Aorta (tissue), 5 donors: ENCODE data around the gene CDHR2. TPM values are rescaled to one million over a fixed set of nuclear protein-coding genes. Genes with fewer than 3 reads are reported as not detected.
A peak's percentile ranks its signal among the peaks of the same experiment; 100 is the strongest.

ENCODE experiments used
- ATAC-seq: fragments of 200-7000 bp; cut with Tn5 transposase; one replicate; pipeline ENCODE4 v1.9.1; 2022; ENCODE audit warnings: moderate library complexity; ENCODE audit not compliant: low FRiP score
- DNase-seq, 2 donors: peaks; one replicate each; pipeline ENCODE4 v3.0.0-alpha.2; 2020
- H3K27ac ChIP-seq, 2 donors: one replicate each; pipeline ENCODE4 v1.5.1; 2013; ENCODE audit warnings: low read length in 2 of 2, mild to moderate bottlenecking in 2 of 2, moderate library complexity in 2 of 2, control low read depth in 1 of 2, inconsistent platforms in 1 of 2, low read depth in 1 of 2
- H3K27me3 ChIP-seq, 2 donors: one replicate each; pipeline ENCODE4 v1.6.1; 2013; ENCODE audit warnings: control low read depth in 1 of 2, low read length in 1 of 2, mild to moderate bottlenecking in 1 of 2, moderate library complexity in 1 of 2; ENCODE audit not compliant: insufficient read depth in 2 of 2, control insufficient read depth in 1 of 2
- H3K36me3 ChIP-seq, 2 donors: one replicate each; pipeline ENCODE4 v1.6.1; 2013; ENCODE audit warnings: control low read depth in 1 of 2, low read length in 1 of 2, mild to moderate bottlenecking in 1 of 2; ENCODE audit not compliant: insufficient read depth in 2 of 2, control insufficient read depth in 1 of 2
- H3K4me1 ChIP-seq, 2 donors: one replicate each; pipeline ENCODE4 v1.6.1; 2013; ENCODE audit warnings: low read length in 2 of 2, control low read depth in 1 of 2, mild to moderate bottlenecking in 1 of 2, moderate library complexity in 1 of 2; ENCODE audit not compliant: insufficient read depth in 2 of 2, control insufficient read depth in 1 of 2
- H3K4me3 ChIP-seq, 2 donors: one replicate each; pipeline ENCODE4 v1.5.1; 2013; ENCODE audit warnings: low read length in 2 of 2, control low read depth in 1 of 2, mild to moderate bottlenecking in 1 of 2
- H3K9me3 ChIP-seq: one replicate; pipeline ENCODE4 v1.6.1; 2013; ENCODE audit warnings: mild to moderate bottlenecking, low read length; ENCODE audit not compliant: control insufficient read depth
- WGBS, 2 donors: extraction: QIAGEN DNeasy Blood & Tissue Kit; methylation state at CpG; one replicate each; pipeline ENCODE4 v1.1.7; 2013; 5-methylcytosine and 5-hydroxymethylcytosine counted together
- intact Hi-C, 2 donors: fragments of 100-400 bp; cut with DNase I; formaldehyde crosslinking; loops; one replicate each; pipeline versions ENCODE4 v1.14.2 to v1.15.0; 2022
- polyA plus RNA-seq, 2 donors: library from polyadenylated mRNA; stranded (reverse); fragments of 200-250 nt; gene quantifications; one replicate each; pipeline ENCODE4 v1.2.3, GENCODE V29; 2013
- total RNA-seq, 2 donors: library from RNA; stranded (reverse); fragmentation: NEBNext Ultra II Directional; extraction: Animal tissue kit (Norgen Biotek cat#: 25700); gene quantifications; one replicate each; pipeline ENCODE4 v1.2.1, GENCODE V29; 2021
- donor health status: healthy with polysubstance abuse.
- donor health status: Bipolar disorder and iron deficiency.
- donor health status: DM: no; HTN: no; CAD: no.
- donor health status: DM: no; HTN: no; CAD: no.
- donor health status: DM: yes; HTN: yes; CAD: no.

CDHR2 gene
- total and polyA plus RNA-seq, 4 donors, result 0.08 to 21.5 TPM; not detected in 2

DNA sequence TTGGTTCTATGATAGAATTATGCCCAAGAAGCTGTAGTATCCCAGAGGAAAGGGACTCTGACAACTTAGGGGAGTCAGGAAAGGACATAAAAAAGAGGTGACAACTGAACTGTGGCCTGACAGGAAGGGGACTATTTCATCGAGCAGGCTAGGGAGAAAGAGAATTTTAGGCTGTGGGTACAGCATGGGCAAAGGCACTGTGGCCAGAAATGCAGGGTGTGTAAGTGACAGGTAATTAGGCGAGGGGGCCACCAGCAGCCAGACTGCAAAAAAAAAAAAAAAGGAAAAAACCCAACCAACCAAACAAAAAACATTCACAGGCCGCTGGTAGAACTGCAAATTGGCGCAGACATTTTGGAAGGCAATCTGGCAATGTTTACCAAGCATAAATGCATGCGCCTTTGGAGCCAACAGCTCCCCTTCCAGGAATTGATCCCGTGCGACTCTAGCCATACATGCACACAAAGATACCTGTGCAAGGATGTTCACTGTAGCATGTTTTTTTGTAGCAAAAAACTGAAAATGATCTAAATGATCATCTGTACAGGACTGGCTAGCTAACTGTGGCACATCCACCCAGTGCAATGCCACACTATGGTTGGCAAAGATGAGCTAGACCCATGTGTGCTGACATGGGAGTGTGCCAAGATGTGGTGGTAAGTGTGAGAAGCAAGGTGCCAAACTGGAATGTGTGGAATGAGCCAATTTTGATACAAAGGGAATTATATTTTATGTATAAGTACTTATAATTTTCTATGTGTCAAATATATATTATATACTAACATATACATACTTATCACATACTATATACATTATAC lies 82.5 kb downstream of the CDHR2 start:
- WGBS, 2 donors, result 71 to 79% methylated on average over 7 of the region's 7 CpGs
- no peak overlapping the region for H3K27ac ChIP-seq
- no peak for DNase-seq
- no peaks in the 10 kb centered on the region for H3K4me1 ChIP-seq
- ATAC-seq, result no peak
- no peaks in the 10 kb centered on the region for H3K9me3 ChIP-seq
- intact Hi-C loops, result no loop called here
- no peak overlapping the region for H3K4me3 ChIP-seq
- no peaks in the 10 kb centered on the region for H3K36me3 ChIP-seq
- no peaks in the 10 kb centered on the region for H3K27me3 ChIP-seq

DNA sequence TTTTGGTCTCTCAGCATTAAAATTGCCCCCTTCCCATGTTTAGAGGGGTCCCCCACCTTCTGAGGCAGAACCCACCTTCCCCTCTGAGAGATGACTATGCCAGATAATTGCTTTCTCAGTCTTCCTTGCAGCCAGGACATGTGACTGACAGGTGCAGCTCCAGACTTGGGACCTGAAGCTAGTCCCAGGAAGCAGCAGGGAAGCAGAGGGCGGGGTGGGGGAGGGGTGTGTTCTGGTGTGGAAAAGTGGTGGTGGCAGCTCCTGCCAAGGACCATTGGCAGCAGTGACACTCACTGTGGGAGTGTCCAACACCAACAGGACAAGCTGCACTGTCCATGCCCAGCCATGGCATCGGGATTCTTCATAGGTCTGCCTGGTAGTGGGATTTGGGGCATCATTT lies 83.6 kb downstream of the CDHR2 start:
- Histone ChIP-seq H3K9me3 (no peaks in the 10 kb centered on the region), H3K4me3 (no peak overlapping the region), H3K27ac (no peak overlapping the region), H3K27me3 (no peaks in the 10 kb centered on the region), H3K36me3 (no peaks in the 10 kb centered on the region), H3K4me1 (no peaks in the 10 kb centered on the region)
- intact Hi-C loops, result no loop called here
- no peak for ATAC-seq
- WGBS, 2 donors, result 73 to 79% methylated on average over 2 of the region's 2 CpGs
- no peak for DNase-seq

DNA sequence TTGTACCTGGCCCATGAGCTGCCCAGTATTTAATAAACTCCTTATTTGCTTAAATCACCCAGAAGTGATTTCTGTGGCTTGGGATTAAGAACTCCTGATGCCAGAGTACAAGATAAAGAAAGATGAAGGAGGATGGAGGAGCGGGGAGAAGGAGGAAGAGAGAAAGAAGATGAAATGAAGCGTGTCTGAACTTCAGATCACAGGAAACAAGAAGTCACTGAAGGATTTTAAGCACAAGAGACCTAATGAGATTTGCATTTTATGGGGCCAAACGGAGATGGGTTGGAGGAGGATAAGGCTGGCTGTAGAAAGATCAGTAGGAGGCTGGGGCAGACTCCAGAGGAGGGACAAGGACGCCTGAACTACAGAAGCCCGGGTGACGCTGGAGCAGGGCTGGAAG lies 84.5 kb downstream of the CDHR2 start:
- Histone ChIP-seq H3K9me3 (no peaks in the 10 kb centered on the region), H3K27ac (no peak overlapping the region), H3K27me3 (no peaks in the 10 kb centered on the region), H3K4me3 (no peak overlapping the region), H3K36me3 (no peaks in the 10 kb centered on the region), H3K4me1 (no peaks in the 10 kb centered on the region)
- DNase-seq (no peak), ATAC-seq (no peak)
- WGBS, 2 donors, result 19 to 22% methylated on average over 6 of the region's 6 CpGs
- intact Hi-C loops, result no loop called here

DNA sequence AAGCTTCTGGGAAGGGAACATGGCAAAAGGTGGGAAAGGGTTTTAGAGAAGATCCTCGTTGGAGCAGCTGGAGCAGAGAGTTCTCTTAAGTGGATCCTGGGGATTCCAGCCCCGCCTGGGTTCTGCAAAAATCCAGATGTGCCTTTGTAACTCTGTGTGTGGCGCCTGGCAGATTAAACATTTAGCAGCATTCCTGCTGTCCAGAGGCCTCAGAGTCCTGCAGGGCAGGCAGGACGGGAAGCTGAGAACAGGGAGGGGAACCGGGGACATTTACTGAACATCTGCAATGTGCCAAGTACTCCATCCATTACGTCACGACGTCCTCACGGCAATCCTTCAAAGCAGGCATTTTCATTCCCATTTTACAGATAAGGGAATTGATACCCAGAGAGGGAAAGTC lies 87.3 kb downstream of the CDHR2 start:
- DNase-seq, result no peak
- Histone ChIP-seq H3K27me3 (no peaks in the 10 kb centered on the region), H3K4me3 (no peak overlapping the region), H3K27ac (no peak overlapping the region), H3K36me3 (no peaks in the 10 kb centered on the region), H3K9me3 (no peaks in the 10 kb centered on the region), H3K4me1 (no peaks in the 10 kb centered on the region)
- 44 to 50% methylated on average over 9 of the region's 9 CpGs for WGBS, 2 donors
- no peak for ATAC-seq
- intact Hi-C loops, result no loop called here

DNA sequence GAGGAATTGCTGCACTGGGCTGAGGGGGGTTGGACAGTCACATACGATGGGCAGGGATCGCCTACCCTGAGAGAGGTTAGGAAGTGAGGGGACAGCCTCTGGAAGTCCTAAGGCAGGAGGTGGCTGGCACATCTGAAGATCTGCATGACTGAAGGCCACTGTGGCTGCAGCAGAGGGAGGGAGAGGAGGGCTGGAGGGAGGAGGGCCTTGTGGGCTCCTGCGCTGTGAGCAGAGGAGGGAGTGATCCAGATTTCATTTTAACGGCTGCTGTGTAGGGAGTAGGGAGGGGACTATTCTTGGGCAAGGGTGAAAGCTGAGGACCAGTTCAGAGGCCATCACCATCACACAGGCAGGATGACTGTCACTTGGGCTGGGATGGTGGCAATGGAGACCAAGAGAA lies 88.4 kb downstream of the CDHR2 start:
- no peak for DNase-seq
- H3K27me3 ChIP-seq, result no peaks in the 10 kb centered on the region
- no peaks in the 10 kb centered on the region for H3K36me3 ChIP-seq
- no peaks in the 10 kb centered on the region for H3K9me3 ChIP-seq
- H3K4me1 ChIP-seq, result no peaks in the 10 kb centered on the region
- intact Hi-C loops, result no loop called here
- H3K27ac ChIP-seq, result no peak overlapping the region
- H3K4me3 ChIP-seq, result no peak overlapping the region
- WGBS, 2 donors, result 49 to 59% methylated on average over 4 of the region's 4 CpGs
- no peak for ATAC-seq

DNA sequence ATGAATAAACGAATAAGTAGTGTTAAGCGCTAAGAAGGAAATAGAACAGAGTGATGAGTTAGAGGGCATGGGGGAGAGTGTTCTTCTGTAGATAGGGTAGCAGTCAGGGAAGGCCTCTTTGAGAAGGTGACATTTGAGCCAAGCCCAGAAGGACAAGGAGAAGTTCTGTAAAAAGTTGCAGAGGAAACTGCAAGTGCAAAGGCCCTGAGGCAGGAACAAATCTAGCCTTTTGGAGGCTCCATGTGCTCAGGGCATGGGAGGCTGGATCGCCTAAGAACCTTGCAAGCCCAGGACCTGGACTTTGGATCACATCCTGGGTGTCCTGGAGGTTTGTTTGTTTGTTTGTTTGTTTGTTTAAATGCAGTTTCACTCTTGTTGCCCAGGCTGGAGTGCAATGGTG lies 89.3 kb downstream of the CDHR2 start:
- Histone ChIP-seq H3K4me3 (no peak overlapping the region), H3K36me3 (no peaks in the 10 kb centered on the region), H3K27me3 (no peaks in the 10 kb centered on the region), H3K27ac (no peak overlapping the region), H3K9me3 (no peaks in the 10 kb centered on the region), H3K4me1 (no peaks in the 10 kb centered on the region)
- DNase-seq (no peak), ATAC-seq (no peak)
- 96% methylated on average over 3 of the region's 3 CpGs for WGBS, 2 donors
- intact Hi-C loops, result no loop called here

DNA sequence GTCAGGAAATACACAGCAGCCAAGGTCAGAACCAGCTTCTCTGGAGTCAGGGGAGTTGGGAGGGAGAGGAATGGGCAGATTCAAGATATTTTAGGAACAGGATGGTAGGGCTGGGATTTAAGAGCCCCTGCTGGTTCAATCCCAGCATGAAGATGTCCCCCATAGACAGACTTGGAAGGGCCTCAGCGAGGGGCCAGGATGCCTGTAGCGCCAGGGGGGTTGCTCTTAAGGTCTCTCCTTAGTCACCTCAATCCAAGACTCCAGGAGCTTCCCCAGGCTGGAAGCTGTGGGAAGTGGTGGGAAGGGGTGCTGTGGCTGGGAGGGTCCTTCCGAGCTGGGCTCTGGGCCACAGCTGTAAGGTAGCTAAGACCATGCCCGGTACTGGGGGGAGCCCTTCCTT lies 90.1 kb downstream of the CDHR2 start:
- DNase-seq (no peak), ATAC-seq (no peak)
- no peak overlapping the region for H3K27ac ChIP-seq
- H3K27me3 ChIP-seq, result no peaks in the 10 kb centered on the region
- H3K36me3 ChIP-seq, result no peaks in the 10 kb centered on the region
- no peaks in the 10 kb centered on the region for H3K4me1 ChIP-seq
- intact Hi-C loops, result no loop called here
- no peaks in the 10 kb centered on the region for H3K9me3 ChIP-seq
- WGBS, 2 donors, result 56 to 79% methylated on average over 3 to 4 of the region's 4 CpGs
- H3K4me3 ChIP-seq, result no peak overlapping the region

DNA sequence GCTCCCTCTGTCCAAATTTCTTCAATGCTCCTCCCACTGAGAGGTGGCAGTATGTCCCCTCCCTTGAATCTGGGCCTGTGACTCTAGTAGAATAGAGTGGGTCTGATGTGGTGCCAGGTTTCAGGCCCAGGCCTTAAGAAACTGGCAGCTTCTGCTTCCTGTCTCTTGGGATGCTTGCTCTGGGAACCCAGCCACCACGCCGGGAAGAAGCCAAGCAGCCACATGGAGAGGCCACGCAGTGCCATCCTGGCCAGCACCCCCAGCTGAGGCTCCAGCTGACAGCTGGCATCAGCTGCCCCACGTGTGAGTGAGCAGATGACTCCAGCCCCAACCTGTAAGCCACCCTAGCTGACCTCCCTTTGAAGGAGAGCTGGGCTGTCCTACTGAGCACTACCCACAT lies 90.8 kb downstream of the CDHR2 start:
- Histone ChIP-seq H3K9me3 (no peaks in the 10 kb centered on the region), H3K27ac (no peak overlapping the region), H3K4me3 (no peak overlapping the region), H3K27me3 (no peaks in the 10 kb centered on the region), H3K4me1 (no peaks in the 10 kb centered on the region), H3K36me3 (no peaks in the 10 kb centered on the region)
- intact Hi-C loops, result loop anchor here in 1 of 2 donors (10.0 kb wide), 1 partner anchor 225 kb away; the partner anchor contains the start of gene CLTB
- peak; percentile 48 for ATAC-seq
- peak; percentile 64 to 83 for DNase-seq
- 0 to 2% methylated on average over 4 of the region's 4 CpGs for WGBS, 2 donors

DNA sequence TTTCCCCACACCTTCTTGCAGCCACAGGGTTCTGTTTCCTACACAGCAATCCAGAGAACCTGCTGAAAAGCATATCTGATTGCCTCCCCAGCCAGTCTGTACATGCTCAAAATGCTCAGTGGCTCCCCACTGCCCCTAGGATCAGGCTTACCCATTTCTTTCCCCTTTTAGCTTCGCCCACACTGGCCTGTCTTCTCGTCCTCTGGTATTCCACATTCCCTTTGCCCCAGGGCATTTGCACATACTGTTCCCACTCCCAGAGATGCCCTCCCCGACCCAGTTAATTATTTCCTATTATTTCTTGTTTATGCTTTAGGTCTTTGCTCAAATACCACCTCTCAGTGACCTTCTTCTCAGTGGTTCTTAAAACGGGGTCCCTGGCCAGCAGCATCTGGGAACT lies 91.5 kb downstream of the CDHR2 start:
- no peak for ATAC-seq
- Histone ChIP-seq H3K27me3 (no peaks in the 10 kb centered on the region), H3K36me3 (no peaks in the 10 kb centered on the region), H3K4me1 (no peaks in the 10 kb centered on the region), H3K9me3 (no peaks in the 10 kb centered on the region), H3K4me3 (no peak overlapping the region), H3K27ac (no peak overlapping the region)
- intact Hi-C loops, result loop anchor here in 1 of 2 donors (10.0 kb wide), 1 partner anchor 226 kb away; the partner anchor contains the start of gene CLTB
- no peak for DNase-seq
- 77 to 78% methylated on average over 4 of the region's 4 CpGs for WGBS, 2 donors
